HG03045 (cell line): ENCODE results near the gene KCTD15.

Source experiments
- ATAC-seq: cut with Tn5 transposase; IDR thresholded peaks from one replicate; pipeline ENCODE4 v1.9.1; 2021; ENCODE audit warnings: mild to moderate bottlenecking, moderate library complexity; ENCODE audit not compliant: unreplicated experiment

Gene KCTD15

DNA sequence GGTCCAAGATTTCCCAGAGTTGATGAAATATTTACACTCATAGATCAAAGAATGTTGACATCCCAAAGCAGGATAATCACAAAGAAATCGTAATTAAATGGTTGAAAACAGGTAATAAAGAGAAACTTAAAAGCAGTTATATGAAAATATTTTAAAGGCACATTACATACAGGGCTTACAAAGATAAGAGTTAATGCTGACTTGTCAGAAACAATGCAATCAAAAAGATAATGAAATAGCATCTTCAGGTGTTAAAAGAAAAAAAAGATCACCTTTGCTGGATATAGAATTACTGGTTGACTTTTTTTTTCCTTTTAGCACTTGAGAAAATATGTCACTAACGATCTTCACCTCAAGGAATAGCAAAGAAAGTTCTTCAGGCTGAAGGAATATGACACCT is 48.8 kb downstream of the KCTD15 start:
- ATAC-seq: no peak

DNA sequence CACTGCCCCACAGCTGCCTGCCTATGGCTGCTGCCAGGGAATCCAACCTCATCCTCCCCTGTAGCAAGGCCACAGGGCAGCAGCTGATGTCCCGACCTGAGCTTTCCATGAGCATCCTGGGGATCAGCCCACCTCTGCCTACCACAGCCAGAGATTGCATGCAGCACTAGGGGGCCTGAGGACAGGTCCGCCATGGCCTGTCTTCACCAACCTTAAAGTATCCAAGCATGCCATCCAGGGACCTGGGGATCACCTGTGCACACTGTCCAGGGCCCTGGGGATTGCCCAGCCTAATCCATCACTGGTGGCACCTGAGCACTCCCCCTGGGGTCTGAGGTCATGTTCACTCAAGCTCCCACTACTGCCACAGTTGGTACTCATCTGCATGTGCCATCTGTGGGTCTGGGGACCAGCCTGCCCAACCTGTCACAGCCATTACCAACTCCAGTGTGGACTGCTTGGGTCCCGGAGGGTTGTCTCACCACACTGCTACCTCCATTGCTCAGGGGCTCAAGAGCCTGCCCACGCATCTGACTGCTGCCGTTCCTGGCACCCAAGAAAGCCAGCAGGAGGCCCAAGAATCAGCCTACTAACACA is 53.0 kb downstream of the KCTD15 start:
- ATAC-seq: no peak

DNA sequence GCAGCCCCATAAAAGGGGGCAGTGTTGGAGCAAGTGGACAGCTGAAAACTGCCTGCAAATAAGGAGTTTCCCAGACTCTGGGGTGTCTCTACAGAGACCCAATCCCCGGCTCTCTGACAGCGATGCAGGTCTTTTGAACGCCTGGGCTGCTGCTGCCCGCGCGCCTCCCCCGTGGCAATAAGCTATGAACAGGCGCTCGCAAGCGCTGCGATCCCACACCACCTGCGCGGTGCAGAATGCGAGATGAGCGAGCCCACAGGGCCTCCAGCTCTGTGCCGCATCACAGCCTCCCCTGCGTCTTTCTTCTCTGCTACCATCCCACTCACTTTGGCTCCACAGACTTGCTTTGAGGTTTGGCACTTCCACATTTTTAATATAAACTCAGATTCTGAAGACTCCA is 62.3 kb downstream of the KCTD15 start:
- no peak for ATAC-seq

DNA sequence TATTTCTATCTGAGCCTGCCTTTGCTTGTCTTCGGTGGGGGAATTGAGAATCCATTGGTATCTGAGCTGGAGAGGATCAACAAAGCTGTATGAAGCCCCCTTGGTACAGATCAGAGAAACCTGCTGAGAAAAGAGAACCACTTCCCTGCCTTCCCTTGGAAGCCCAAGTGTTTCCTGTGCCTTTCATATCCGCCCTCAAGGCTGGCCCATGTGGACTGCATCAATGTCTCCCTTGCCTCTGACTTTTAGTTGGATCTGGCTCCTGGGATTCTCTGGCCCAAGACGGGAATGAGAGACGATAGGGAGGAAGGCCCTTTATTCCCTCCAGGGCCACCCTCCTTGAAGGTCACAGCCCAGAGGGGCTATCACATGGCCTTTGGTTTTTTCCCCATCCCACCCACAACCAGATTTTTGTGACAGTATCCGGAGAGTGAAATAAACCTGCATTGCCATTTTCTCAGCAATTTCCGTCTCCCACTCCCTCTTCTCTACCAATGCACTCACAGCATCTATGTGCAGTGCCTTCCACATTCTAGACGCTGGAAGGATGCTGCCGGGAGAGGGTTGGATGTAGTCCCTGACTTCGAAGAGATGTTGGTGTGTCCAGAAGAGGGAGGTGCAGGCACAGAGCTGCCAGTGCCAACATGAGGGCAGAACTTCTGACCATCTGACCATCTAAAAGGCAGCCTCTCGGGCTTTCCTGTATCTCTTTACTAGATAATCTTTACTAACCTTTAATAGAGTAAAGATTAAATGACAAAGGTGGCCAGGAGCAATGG is 63.8 kb downstream of the KCTD15 start:
- no peak for ATAC-seq

DNA sequence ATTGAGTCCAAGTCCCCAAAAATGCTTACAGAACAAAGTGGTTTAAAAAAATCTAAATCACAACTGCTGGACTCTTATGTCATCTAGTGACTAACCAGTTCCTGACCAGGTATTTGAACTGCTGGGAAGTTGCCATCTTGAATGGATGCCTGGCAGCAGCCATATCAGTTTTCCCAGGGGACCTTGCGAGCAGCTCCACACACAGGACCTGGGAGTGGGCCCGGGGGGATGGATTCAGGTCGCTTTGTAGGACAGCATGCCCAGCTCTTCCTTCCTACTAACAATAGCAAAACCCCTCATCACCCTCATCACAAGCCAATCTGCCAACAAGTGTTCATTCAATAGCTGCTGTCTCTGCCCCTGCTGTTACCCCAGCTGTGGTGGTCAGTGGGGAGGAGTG is 65.3 kb downstream of the KCTD15 start:
- ATAC-seq: no peak

DNA sequence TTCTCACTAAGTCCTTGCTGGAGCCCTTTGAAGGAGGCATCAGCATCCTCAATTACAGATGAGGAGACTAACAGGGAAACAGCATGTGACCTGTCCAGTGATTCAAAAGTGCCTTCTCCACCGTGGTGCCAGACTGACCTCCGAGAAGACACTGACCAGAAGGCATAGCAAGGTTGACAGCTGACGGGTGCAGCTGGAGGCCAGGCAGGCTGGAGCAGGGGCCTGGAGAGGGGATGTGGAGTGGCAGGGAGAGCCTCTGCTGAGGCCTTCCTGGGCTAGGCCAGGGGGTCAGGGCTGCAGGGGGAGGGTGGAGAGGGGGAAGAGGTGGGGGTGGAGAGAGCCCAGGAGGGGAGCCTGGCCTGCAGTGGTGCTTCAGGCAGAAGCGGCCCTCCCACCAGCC is 66.3 kb downstream of the KCTD15 start:
- no peak for ATAC-seq

DNA sequence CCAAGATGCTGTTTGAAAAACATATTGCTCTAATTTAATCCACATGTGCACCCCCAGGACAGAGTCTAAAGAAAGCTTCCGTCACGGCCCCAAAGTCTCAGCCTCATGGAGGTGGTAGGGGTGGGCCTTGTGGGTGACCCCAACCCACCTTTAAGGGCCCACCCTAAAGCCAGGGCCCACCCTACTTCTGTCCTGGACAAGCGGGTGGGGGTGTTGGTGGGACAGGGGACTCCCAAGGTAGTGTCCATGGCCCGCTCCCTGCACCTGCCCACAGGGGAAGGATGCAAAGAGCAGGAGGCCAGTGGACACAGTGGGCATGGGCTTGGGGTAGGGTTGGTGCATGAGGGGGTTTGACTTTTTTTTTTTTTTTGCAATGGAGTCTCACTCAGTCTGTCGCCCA is 66.8 kb downstream of the KCTD15 start:
- no peak for ATAC-seq

DNA sequence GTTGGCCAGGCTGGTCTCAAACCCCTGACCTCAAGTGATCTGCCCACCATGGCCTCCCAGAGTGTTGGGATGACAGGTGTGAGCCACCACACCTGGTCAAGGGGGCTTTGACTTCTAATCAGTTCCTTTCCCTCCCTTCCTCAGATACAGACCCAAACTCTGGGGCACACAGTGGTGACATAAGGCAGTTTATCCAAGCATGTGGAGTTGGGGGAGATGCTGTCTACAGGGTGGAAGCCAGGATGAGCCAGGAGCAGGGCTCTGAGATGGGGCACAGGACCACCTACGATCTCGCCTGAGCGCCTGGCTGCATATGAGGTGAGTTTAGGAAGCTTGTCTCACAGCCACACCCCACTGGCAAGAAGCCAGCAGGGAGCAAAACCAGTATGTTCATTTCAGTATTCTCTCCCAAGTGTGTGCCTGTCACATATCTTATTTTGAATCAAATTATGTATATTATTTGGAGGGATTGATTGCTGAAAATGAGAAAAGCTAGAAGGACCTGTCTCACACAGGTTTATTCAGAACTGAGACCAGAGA is 67.7 kb downstream of the KCTD15 start:
- ATAC-seq: no peak

DNA sequence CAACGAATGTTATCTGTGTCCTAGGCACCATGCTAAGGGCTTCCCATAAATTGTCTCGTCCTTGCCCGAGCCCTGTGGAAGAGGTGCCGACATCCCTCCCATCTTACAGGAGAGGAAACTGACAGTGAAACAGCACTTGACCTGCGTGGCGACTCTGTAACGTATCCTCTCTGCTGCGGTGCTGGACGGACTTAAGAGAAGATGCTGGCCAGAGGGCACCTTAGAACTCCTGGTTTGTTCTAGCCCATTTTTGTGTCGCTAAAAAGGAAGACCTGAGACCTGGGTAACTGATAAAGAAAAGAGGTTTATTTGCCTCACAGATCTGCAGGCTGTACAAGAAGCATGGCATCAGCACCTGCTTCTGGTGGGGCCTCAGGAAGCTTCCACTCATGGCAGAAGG is 68.6 kb downstream of the KCTD15 start:
- ATAC-seq: no peak
